Bronchial epithelial cell (primary cell): ENCODE results near the gene NRP2. TPM values are rescaled to one million over a fixed set of nuclear protein-coding genes. Genes with fewer than 3 reads are reported as not detected.

Source experiments
- DNase-seq: peaks from one replicate; pipeline ENCODE4 v3.0.0-alpha.2; 2010; ENCODE audit warnings: low read depth
- FAIRE-seq: peaks from 2 replicates; lab custom pipeline; 2011; peaks lifted over from hg19 to GRCh38; lab: Jason Lieb, UNC
- H3K27me3 ChIP-seq: 2 replicates; pipeline ENCODE4 v1.5.1; 2011; ENCODE audit warnings: low read length; ENCODE audit not compliant: control insufficient read depth, insufficient read depth
- H3K36me3 ChIP-seq: 2 replicates; pipeline ENCODE4 v1.5.1; 2011; ENCODE audit warnings: low read length; ENCODE audit not compliant: control insufficient read depth, insufficient read depth
- H3K4me3 ChIP-seq: 2 replicates; pipeline ENCODE4 v1.5.1; 2011; ENCODE audit warnings: mild to moderate bottlenecking, low read depth, low read length, control low read depth
- total RNA-seq: library from RNA; depleted of rRNA; stranded (reverse); fragments of >200 nt; gene quantifications from 2 replicates; pipeline ENCODE4 v1.2.1, GENCODE V29; 2014
- TF ChIP-seq, protein P1 (sequence below): IDR thresholded peaks from 2 replicates; pipeline ENCODE4 v1.5.1; 2011; ENCODE audit warnings: mild to moderate bottlenecking, moderate library complexity, low read length, control low read depth, inconsistent platforms; ENCODE audit not compliant: insufficient read depth, severe bottlenecking

Gene NRP2
- total RNA-seq, 1 donor from 2014 or later: 21.3 TPM

DNA sequence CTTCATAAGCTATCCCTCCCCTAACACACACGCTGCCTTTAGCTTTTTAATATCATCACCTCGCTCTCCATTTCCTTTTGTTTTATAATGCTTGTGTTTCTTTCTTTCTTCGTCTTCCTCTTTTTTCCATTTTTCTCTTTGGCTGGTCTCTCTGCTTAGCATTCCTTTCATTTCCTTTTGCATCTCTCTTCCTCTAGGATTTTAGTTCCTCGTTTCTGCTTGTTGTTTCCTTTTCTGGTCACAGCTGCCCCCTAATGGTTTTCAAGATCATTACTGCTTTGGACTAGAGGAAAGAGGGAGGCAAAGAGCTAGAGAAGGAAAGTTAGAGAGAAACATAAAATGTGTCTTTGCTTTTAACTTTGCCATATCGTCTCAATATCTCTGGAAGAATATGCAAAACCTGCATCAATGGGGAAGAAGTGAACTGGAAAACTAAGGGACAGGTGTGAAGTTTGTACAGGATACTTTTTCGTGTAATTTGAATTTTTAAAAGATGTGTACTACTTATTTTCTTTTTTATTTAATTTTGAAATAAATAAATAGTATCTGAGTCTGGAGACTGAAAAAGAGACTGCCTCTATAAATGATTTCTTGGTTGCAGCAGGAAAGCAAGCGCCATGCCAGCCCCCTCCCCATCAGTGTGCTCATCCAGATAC is 6.3 kb upstream of the NRP2 start:
- FAIRE-seq (no peak), DNase-seq (peak; percentile 70)
- Histone ChIP-seq H3K4me3 (no peak overlapping the region), H3K27me3 (no peaks in the 10 kb centered on the region), H3K36me3 (no peaks in the 10 kb centered on the region)
- TF ChIP-seq, protein P1, sequence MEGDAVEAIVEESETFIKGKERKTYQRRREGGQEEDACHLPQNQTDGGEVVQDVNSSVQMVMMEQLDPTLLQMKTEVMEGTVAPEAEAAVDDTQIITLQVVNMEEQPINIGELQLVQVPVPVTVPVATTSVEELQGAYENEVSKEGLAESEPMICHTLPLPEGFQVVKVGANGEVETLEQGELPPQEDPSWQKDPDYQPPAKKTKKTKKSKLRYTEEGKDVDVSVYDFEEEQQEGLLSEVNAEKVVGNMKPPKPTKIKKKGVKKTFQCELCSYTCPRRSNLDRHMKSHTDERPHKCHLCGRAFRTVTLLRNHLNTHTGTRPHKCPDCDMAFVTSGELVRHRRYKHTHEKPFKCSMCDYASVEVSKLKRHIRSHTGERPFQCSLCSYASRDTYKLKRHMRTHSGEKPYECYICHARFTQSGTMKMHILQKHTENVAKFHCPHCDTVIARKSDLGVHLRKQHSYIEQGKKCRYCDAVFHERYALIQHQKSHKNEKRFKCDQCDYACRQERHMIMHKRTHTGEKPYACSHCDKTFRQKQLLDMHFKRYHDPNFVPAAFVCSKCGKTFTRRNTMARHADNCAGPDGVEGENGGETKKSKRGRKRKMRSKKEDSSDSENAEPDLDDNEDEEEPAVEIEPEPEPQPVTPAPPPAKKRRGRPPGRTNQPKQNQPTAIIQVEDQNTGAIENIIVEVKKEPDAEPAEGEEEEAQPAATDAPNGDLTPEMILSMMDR: peak; percentile 70

DNA sequence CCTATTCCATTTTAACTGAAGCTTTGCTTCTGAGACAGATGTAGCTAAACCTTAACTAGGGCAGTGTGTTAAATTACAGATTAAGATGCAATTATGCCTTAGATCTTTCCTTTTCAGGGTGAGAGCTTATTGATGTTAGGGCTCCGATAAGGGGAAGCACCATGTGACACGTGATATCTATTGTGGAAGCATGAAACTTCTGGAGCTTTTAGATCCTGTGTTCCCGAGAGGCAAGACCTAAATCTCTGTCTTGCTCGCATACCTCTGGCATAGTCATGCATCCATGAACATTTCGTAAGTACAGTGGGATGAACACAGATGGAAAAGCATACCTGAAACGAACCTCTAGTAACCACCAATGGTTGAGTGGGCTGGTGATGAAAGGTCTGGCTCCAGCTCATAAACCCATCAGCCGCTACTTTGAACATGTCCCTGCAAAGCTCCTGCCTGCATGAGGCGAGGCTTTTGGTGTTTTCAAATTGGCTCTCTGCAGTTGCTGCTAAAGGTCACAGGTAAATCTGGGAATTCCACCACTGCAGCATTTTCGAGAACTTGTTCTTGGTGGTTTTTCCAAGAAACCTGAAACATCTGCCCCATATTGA is 3.7 kb upstream of the NRP2 start:
- H3K36me3 ChIP-seq: no peaks in the 10 kb centered on the region
- FAIRE-seq: peak; percentile 98
- TF ChIP-seq, protein P1: no peak
- no peaks in the 10 kb centered on the region for H3K27me3 ChIP-seq
- H3K4me3 ChIP-seq: no peak overlapping the region
- DNase-seq: peak; percentile 98

DNA sequence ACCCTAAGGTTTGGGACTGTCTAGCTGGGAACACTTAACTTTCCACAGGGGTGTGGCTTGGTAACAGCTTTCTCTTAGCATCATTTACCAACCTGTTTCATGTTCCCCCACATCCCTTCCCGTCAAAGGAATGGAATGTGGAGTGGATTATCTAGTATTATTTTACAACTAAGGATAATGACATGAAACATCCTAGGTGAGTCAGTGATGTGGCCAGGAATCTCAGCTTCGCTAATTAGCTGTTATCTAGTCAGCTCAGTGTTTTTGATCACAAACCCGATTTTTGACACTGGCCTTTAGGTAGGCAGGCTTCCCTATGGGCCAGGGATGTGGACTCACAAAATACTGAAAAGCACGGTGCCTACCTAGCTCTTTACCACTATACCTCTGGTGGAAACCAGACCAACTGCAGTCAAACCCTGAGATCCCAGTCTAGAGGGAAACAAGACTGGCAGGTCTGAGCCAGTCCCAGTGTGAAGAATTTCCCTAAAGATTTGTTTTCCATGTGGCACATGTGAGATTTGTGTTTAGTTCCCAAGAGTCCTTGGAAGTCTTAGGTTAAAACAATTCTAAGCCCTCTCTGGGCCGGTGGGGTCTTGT is 2.8 kb upstream of the NRP2 start:
- no peak overlapping the region for H3K4me3 ChIP-seq
- DNase-seq (peak; percentile 85), FAIRE-seq (peak; percentile 28)
- no peaks in the 10 kb centered on the region for H3K36me3 ChIP-seq
- no peaks in the 10 kb centered on the region for H3K27me3 ChIP-seq
- TF ChIP-seq, protein P1: no peak

DNA sequence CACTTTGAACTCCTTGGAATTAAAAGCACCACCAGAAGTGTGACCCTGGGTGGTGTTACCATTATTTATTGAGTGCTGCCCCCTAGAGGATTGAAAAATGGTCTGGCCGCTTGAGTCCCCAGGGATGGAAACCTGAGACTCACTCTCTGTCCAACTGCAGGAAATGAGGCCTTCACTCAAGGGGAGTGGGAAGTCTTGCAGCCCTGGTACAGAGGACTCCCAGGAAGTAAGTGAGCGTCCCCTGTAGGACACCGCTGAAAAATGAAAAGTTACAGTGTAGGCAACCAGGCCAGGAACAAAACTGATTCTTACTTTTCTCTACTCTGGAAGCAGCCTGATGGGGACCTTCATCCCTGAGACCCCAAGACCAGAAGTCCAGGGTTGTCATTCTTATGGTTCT is 2.2 kb upstream of the NRP2 start:
- H3K4me3 ChIP-seq: no peak overlapping the region
- TF ChIP-seq, protein P1: peak; percentile 67
- no peaks in the 10 kb centered on the region for H3K27me3 ChIP-seq
- DNase-seq (peak; percentile 89), FAIRE-seq (no peak)
- H3K36me3 ChIP-seq: no peaks in the 10 kb centered on the region

DNA sequence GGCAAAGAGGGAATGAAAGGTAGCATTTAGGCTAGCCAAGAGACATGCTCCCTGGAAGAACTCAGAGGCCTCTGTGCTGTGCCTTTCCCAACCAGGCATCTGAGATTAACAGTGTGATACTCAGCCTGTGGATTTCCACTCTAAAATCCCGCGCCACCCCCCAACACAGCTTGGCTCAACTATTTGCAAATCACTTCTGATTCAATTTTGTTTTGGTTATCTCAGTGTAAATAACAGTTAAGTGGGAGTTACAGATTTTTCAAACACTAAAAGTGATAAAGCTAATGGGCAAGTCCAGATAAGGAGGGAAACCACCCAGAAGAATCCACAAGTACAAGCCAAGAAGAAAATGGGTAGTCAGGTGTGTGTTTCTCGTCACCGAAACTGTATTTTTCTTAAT is 1.4 kb upstream of the NRP2 start:
- no peaks in the 10 kb centered on the region for H3K27me3 ChIP-seq
- FAIRE-seq: no peak
- TF ChIP-seq, protein P1: no peak
- no peak overlapping the region for H3K4me3 ChIP-seq
- no peaks in the 10 kb centered on the region for H3K36me3 ChIP-seq
- DNase-seq: no peak
